ENCODE data around the gene L1TD1.
"Not testable (repeated sequence)": the region's sequence is repeated elsewhere in the genome, so short reads cannot be mapped to it uniquely, and the experiment has no call there.

Gene L1TD1

GRCh38 chr1:62198069-62198780, 3.6 kb downstream of the L1TD1 start:
- DNase-seq (ENCODE audit: low spot score), result no peak

DNA sequence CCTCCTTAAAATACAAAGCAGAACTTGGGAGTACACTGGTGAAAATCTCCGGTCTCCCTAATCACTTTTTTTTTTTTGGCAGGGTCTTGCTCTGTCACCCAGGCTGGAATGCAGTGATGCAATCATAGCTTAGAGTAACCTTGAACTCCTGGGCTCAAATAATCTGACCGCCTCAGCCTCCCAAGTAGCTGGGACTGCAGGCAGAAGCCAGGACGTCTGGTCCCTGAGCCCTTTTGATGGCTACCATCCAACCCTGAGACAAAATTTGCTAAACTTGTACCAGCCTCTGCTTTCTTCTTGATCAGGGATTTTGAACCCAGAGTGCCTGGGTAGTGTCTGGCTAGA, 4.1 kb downstream of the L1TD1 start:
- no peak for DNase-seq (ENCODE audit: low spot score)

DNA sequence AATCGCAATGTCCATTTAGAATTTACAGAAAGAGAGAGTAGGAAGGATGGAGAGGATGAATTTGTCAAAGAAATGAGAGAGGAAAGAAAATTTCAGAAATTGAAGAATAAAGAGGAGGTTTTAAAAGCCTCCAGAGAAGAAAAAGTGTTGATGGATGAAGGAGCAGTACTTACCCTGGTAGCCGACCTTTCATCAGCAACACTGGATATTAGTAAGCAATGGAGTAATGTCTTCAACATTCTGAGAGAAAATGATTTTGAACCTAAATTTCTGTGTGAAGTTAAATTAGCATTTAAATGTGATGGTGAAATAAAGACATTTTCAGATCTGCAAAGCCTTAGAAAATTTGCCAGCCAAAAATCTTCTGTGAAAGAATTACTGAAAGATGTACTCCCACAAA, 12.5 kb downstream of the L1TD1 start:
- DNase-seq (ENCODE audit: low spot score), result no peak

GRCh38 chr1:62208087-62208486, 13.4 kb downstream of the L1TD1 start:
- DNase-seq (ENCODE audit: low spot score), result no peak

GRCh38 chr1:62208970-62209369, 14.3 kb downstream of the L1TD1 start:
- DNase-seq (ENCODE audit: low spot score), result no peak

DNA sequence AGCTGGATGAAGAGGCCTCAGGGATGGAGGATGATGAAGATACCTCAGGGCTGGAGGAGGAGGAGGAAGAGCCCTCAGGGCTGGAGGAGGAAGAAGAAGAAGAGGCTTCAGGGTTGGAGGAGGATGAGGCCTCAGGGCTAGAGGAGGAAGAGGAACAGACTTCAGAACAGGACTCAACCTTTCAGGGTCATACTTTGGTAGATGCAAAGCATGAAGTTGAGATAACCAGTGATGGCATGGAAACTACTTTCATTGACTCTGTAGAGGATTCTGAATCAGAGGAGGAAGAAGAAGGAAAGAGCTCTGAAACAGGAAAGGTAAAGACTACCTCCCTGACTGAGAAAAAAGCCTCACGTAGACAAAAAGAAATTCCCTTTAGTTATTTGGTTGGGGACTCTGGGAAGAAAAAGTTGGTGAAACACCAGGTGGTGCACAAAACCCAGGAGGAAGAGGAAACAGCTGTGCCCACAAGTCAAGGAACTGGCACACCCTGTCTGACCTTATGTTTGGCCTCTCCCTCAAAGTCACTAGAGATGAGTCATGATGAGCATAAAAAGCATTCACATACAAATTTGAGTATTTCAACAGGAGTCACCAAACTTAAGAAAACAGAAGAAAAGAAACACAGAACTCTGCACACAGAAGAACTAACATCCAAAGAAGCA, 15.4 kb downstream of the L1TD1 start:
- DNase-seq (ENCODE audit: low spot score), result no peak

DNA sequence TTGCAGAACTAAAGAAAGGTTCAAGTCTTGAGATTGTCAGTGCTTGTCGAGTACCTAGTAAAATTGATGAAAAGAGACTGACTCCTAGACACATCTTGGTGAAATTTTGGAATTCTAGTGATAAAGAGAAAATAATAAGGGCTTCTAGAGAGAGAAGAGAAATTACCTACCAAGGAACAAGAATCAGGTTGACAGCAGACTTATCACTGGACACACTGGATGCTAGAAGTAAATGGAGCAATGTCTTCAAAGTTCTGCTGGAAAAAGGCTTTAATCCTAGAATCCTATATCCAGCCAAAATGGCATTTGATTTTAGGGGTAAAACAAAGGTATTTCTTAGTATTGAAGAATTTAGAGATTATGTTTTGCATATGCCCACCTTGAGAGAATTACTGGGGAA, 16.3 kb downstream of the L1TD1 start:
- no peak for DNase-seq (ENCODE audit: low spot score)

DNA sequence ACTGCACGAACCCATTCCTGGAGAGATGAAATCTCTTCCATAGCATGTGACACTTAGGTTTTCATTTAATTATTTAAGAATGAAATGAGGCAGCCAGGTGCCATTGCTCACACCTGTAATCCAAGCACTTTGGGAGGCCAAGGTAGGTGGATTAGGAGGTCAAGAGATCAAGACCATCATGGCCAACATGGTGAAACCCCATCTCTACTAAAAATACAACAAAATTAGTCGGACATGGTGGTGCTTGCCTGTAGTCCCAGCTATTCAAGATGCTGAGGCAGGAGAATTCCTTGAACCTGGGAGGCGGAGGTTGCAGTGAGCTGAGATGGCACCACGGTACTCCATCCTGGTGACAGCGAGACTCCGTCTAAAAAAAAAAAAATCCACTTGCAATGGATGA, 17.8 kb downstream of the L1TD1 start:
- no peak for DNase-seq (ENCODE audit: low spot score)

- no peak for DNase-seq (ENCODE audit: low spot score)
These were observed 18.6 kb downstream of the L1TD1 start for GRCh38 chr1:62213075-62213914.

DNA sequence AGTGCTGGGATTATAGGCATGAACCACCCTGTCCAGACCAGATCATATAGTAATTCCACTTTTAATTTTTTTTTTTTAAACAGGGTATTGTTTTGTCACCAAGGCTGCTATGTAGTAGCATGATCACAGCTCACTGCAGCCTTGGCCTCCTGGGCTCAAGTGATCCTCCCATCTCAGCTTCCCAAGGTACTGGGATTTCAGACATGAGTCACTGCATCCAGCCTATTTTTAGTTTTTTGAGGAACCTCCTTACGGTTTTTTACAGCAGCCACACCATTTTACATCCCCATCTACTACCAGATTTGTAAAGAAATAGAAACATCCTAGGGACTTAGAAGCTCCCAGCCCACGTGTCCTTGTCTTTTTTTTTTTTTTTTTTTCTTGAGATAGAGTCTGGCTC, 24.0 kb downstream of the L1TD1 start:
- no peak for DNase-seq (ENCODE audit: low spot score)

GRCh38 chr1:62220456-62220855, 25.8 kb downstream of the L1TD1 start:
- not testable (repeated sequence) for DNase-seq (ENCODE audit: low spot score)

GRCh38 chr1:62221171-62221570, 26.5 kb downstream of the L1TD1 start:
- no peak for DNase-seq (ENCODE audit: low spot score)

DNA sequence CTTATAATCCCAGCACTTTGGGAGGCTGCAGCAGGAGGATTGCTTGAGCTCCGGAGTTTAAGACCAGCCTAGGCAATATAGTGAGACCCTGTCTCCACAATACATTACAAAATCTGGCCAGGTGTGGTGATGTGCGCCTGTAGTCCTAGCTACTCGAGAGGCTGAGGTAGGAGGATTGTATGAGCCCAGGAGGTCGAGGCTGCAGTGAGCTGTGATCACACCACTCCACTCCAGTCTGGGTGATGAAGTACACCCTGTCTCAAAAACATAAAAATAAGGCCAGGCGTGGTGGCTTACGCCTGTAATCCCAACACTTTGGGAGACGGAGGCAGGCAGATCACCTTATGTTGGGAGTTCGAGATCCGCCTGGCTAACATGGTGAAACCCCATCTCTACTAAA, 27.7 kb downstream of the L1TD1 start:
- DNase-seq (ENCODE audit: low spot score), result no peak

DNA sequence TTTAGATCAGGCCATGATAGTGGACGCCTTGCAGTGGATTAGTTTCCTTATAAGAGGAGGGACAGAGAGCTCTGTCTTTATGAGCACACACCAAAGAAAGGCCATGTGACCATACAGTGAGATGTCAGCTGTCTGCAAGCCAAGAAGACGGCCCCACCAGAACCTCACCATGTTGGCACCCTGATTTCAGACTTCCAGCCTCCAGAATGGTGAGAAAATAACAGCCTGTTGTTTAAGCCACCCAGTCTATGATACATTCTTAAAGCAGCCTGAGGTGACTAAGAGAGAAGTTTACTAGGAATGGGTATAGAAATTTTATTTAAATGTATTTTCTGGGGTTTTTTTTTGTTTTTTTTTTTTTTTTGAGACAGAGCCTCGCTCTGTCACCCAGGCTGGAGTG, 29.5 kb downstream of the L1TD1 start:
- no peak for DNase-seq (ENCODE audit: low spot score)

GRCh38 chr1:62227496-62227895, 32.8 kb downstream of the L1TD1 start:
- no peak for DNase-seq (ENCODE audit: low spot score)

GRCh38 chr1:62228136-62228882, 33.7 kb downstream of the L1TD1 start:
- DNase-seq (ENCODE audit: low spot score), result no peak

- no peak for DNase-seq (ENCODE audit: low spot score)
These were observed 34.2 kb downstream of the L1TD1 start for GRCh38 chr1:62228883-62229187.

DNA sequence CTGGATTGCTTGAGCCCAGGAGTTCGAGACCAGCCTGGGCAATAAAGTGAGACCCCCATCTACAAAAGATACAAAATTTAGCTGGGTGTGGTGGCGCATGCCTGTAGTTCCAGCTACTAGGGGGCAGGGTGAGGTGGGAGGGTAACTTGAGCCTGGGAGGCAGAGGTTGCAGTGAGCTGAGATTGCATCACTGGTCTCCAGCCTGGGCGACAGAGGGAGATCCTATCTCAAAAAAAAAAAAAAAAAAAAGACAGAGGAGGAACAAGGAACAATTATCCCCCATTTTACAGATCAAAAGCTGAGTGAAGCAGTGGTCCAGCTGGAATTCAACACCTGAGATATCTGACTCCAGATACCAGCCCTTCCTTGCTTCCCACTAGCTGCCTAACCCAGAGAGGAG, 34.8 kb downstream of the L1TD1 start:
- no peak for DNase-seq (ENCODE audit: low spot score)

GRCh38 chr1:62229932-62230331, 35.3 kb downstream of the L1TD1 start:
- DNase-seq (ENCODE audit: low spot score), result no peak

DNA sequence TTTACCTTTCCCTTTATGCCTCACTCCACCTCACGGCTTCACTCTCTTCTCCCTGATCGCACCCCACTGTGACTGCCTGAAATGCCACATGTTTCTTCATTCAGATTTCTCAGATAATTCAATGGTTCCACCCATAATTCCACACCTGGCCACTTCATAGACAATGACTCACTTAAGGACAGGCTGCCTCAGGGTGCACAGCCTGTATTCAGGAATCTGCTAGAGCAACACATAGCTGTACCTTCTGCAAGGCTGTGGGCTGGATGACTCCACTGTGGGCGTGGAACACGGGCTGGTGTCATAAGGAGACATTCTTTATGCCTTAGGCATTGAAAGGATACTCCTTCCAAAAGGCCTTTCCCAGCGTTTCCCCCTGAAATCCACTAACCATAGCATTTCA, 36.1 kb downstream of the L1TD1 start:
- no peak for DNase-seq (ENCODE audit: low spot score)

GRCh38 chr1:62232871-62233278, 38.2 kb downstream of the L1TD1 start:
- no peak for DNase-seq (ENCODE audit: low spot score)

DNA sequence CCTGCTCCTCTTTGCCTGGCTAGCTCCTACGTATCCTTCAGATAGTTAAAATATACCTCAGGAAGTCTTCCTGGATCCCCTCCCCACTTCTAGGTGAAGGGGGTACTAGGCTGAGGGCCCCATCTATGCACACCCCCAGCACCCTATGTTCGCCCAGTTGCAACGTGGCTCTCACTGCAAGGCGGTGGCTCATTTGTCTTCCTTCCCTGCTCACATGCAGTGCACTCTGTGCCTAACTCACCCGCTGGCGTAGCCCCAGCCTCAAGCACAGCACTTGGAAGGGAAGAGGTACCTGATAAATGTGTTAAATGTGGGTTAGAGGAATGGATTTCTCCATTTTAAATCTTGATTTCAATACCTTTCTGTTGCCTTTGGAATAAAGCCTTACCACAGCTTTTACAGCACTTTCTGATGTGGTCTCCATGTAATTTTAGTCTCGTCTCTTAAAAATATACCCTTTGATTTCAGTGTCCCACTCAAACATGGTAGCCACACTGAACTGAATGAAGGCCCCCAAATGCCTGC, 39.3 kb downstream of the L1TD1 start:
- DNase-seq (ENCODE audit: low spot score), result no peak

All from HuH-7 (cell line).